HepG2 (cell line): ENCODE results near the gene MAP3K14. TPM values are rescaled to one million over a fixed set of nuclear protein-coding genes. Genes with fewer than 3 reads are reported as not detected.

Experiments
- CREM ChIP-seq, 2 experiments: sonication (generic) in 1 of 2; formaldehyde crosslinking in 1 of 2; IDR thresholded peaks; 2 replicates each; pipeline versions ENCODE4 v1.4.0 to v1.6.1; 2016 to 2020; ENCODE audit warnings: antibody characterized with exemption in 1 of 2, mild to moderate bottlenecking in 1 of 2, missing genetic modification reagents in 1 of 2
- CSRNP1 ChIP-seq: sonication (generic); formaldehyde crosslinking; IDR thresholded peaks from 2 replicates; pipeline ENCODE4 v1.8.1; 2023; ENCODE audit warnings: mild to moderate bottlenecking, missing genetic modification reagents
- ELF4 ChIP-seq: sonication (generic); formaldehyde crosslinking; IDR thresholded peaks from 2 replicates; pipeline ENCODE4 v1.5.0; 2020; ENCODE audit warnings: missing genetic modification reagents, mild to moderate bottlenecking, moderate library complexity, borderline replicate concordance
- IKZF4 ChIP-seq: sonication (generic); formaldehyde crosslinking; IDR thresholded peaks from 2 replicates; pipeline ENCODE4 v1.5.1; 2020; ENCODE audit warnings: borderline replicate concordance, mild to moderate bottlenecking, low read depth, missing genetic modification reagents; ENCODE audit errors: not compliant biosample characterization
- KDM5B ChIP-seq: sonication (generic); formaldehyde crosslinking; IDR thresholded peaks from 2 replicates; pipeline ENCODE4 v1.4.0; 2020; ENCODE audit warnings: missing genetic modification reagents, mild to moderate bottlenecking, borderline replicate concordance
- KMT2A ChIP-seq: sonication (generic); formaldehyde crosslinking; IDR thresholded peaks from 2 replicates; pipeline ENCODE4 v1.4.0; 2020; ENCODE audit warnings: missing genetic modification reagents
- NONO ChIP-seq, 2 experiments: fragments of 450-650 bp in 1 of 2; sonication (generic) in 1 of 2; formaldehyde crosslinking in 1 of 2; IDR thresholded peaks in 1 of 2; conservative IDR thresholded peaks in 1 of 2; 2 replicates each; pipeline versions ENCODE4 v1.6.1 to v1.8.0; 2017 to 2022; ENCODE audit warnings: mild to moderate bottlenecking in 1 of 2, missing genetic modification reagents in 1 of 2, moderate library complexity in 1 of 2
- NR2F6 ChIP-seq, 2 experiments: IDR thresholded peaks; 2 replicates each; pipeline ENCODE4 v1.6.1; 2016; ENCODE audit warnings: antibody characterized with exemption in 1 of 2, mild to moderate bottlenecking in 1 of 2
- POGZ ChIP-seq: sonication (generic); formaldehyde crosslinking; IDR thresholded peaks from 2 replicates; pipeline ENCODE4 v1.4.0; 2020; ENCODE audit warnings: mild to moderate bottlenecking, missing genetic modification reagents
- RXRA ChIP-seq: sonication (generic); formaldehyde crosslinking; IDR thresholded peaks from 2 replicates; pipeline ENCODE4 v1.5.1; 2020; ENCODE audit warnings: missing genetic modification reagents
- TBX2 ChIP-seq: sonication (generic); formaldehyde crosslinking; IDR thresholded peaks from 2 replicates; pipeline ENCODE4 v1.5.0; 2020; ENCODE audit warnings: missing genetic modification reagents, mild to moderate bottlenecking, borderline replicate concordance
- ZBTB26 ChIP-seq: IDR thresholded peaks from 2 replicates; pipeline ENCODE4 v1.6.1; 2016; ENCODE audit warnings: missing compliant biosample characterization, missing genetic modification reagents, borderline replicate concordance
- ZFP62 ChIP-seq: sonication (generic); formaldehyde crosslinking; IDR thresholded peaks from 2 replicates; pipeline ENCODE4 v1.4.0; 2020; ENCODE audit warnings: missing genetic modification reagents
- ZKSCAN8 ChIP-seq: IDR thresholded peaks from 2 replicates; pipeline ENCODE4 v1.6.1; 2016; ENCODE audit warnings: borderline replicate concordance, missing genetic modification reagents, missing compliant biosample characterization
- ZNF3 ChIP-seq: IDR thresholded peaks from 2 replicates; pipeline ENCODE4 v1.7.0; 2017; ENCODE audit warnings: inconsistent platforms
- ZNF317 ChIP-seq: sonication (generic); formaldehyde crosslinking; IDR thresholded peaks from 2 replicates; pipeline ENCODE4 v1.5.0; 2020; ENCODE audit warnings: mild to moderate bottlenecking, missing genetic modification reagents
- ZNF331 ChIP-seq: sonication (generic); formaldehyde crosslinking; IDR thresholded peaks from 2 replicates; pipeline ENCODE4 v1.4.0; 2020; ENCODE audit warnings: missing genetic modification reagents
- ZNF333 ChIP-seq: sonication (generic); formaldehyde crosslinking; IDR thresholded peaks from 2 replicates; pipeline ENCODE4 v1.4.0; 2020; ENCODE audit warnings: mild to moderate bottlenecking, missing genetic modification reagents, borderline replicate concordance
- ZNF335 ChIP-seq: sonication (generic); formaldehyde crosslinking; IDR thresholded peaks from 2 replicates; pipeline ENCODE4 v1.4.0; 2020; ENCODE audit warnings: missing genetic modification reagents
- ZNF547 ChIP-seq: sonication (generic); formaldehyde crosslinking; IDR thresholded peaks from 2 replicates; pipeline ENCODE4 v1.5.1; 2020; ENCODE audit warnings: mild to moderate bottlenecking, missing genetic modification reagents
- ZNF776 ChIP-seq: sonication (generic); formaldehyde crosslinking; IDR thresholded peaks from 2 replicates; pipeline ENCODE4 v1.4.0; 2020; ENCODE audit warnings: mild to moderate bottlenecking, missing genetic modification reagents
- ZNF878 ChIP-seq: sonication (generic); formaldehyde crosslinking; IDR thresholded peaks from 2 replicates; pipeline ENCODE4 v1.8.1; 2023; ENCODE audit warnings: mild to moderate bottlenecking, missing genetic modification reagents, moderate library complexity
- ZZZ3 ChIP-seq: sonication (generic); formaldehyde crosslinking; IDR thresholded peaks from 2 replicates; pipeline ENCODE4 v1.4.0; 2020; ENCODE audit warnings: missing genetic modification reagents, mild to moderate bottlenecking, borderline replicate concordance
- polyA plus RNA-seq, 8 experiments: library from polyadenylated mRNA; depleted of rRNA in 3 of 8; stranded (reverse) in 7 of 8; unstranded in 1 of 8; fragments of >200 nt; fragmentation: Illumina TruSeq in 4 of 8; extraction: Trizol in 4 of 8; gene quantifications; 2 replicates each; pipeline versions ENCODE4 v1.2.1 to v1.2.3, GENCODE V29; 2011 to 2016; ENCODE audit warnings: low read depth in 4 of 8, missing spikeins in 1 of 8, mixed read lengths in 1 of 8; ENCODE audit not compliant: insufficient read depth in 1 of 8
- total RNA-seq, 5 experiments: library from RNA; depleted of rRNA; stranded (reverse); fragments of >200 nt; fragmentation: Illumina TruSeq; extraction: Trizol; gene quantifications; 2 replicates each; pipeline ENCODE4 v1.2.3, GENCODE V29; 2016; ENCODE audit warnings: low read depth in 1 of 5
- TF ChIP-seq, protein P1 (sequence below): sonication (generic); formaldehyde crosslinking; IDR thresholded peaks from 2 replicates; pipeline ENCODE4 v1.4.0; 2020; ENCODE audit warnings: mild to moderate bottlenecking, missing genetic modification reagents
- TF ChIP-seq, protein P2 (sequence below): sonication (generic); formaldehyde crosslinking; IDR thresholded peaks from 2 replicates; pipeline ENCODE4 v1.4.0; 2020; ENCODE audit warnings: mild to moderate bottlenecking, missing genetic modification reagents

Gene MAP3K14
- total and polyA plus RNA-seq, 2 of the 13 experiments (the other 11 are each of a cell fraction or from before 2014, with no cell fraction given): 2.6 TPM

DNA sequence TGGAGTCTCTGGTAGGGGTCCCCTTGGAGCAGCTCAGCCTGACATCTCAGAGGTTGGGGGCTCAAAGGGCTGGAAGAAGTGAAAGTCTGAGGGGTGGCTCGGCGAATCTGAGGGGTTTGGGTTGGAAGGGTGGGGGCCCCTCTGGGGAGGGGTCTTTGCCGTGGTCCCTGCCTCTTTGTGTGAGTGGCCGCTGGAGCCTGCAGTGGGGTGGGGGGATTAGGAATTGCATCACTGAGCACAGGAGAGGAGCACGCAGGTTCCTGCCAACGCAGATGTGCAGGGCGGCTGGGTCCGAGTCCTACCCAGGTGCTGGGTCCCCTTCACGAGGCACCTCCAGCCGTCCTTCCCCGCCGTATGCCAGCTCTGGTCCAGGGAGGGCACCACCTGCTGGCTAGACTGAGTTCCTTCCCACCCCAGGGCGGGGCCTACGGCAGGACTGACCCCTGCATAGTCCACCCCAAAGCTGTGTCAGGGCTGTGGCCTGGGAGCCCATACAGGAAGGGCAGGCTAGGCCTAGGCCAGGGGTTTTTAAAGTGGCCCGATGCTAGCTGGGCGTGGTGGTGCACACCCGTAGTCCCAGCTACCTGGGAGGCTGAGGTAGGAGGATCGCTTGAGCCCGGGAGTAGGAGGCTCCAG lies 85.2 kb downstream of the MAP3K14 start (continued):
- 0 out of 2 replicates have a peak, but pooled peaks have one; percentile 62 for TF ChIP-seq ZNF333 (CRISPR knock-in tag)
- TF ChIP-seq KDM5B (CRISPR knock-in tag): peak; percentile 82
- TF ChIP-seq, protein P1, sequence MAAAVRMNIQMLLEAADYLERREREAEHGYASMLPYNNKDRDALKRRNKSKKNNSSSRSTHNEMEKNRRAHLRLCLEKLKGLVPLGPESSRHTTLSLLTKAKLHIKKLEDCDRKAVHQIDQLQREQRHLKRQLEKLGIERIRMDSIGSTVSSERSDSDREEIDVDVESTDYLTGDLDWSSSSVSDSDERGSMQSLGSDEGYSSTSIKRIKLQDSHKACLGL (CRISPR knock-in tag): peak; percentile 77; the same call in 1 of the 2 replicates
- TF ChIP-seq CREM (IDR thresholded peaks at IDR 0.05): no peak
- TF ChIP-seq CREM (CRISPR knock-in tag; IDR thresholded peaks at IDR 0.05): no peak
- 0 out of 2 replicates have a peak, but pooled peaks have one; percentile 58 for TF ChIP-seq CSRNP1 (CRISPR knock-in tag)
- no peak for TF ChIP-seq NONO (IDR thresholded peaks at IDR 0.05)
- TF ChIP-seq NONO (CRISPR knock-in tag; conservative IDR thresholded peaks at IDR 0.05): 0 out of 2 replicates have a peak, but pooled peaks have one; percentile 52
- TF ChIP-seq ZFP62 (CRISPR knock-in tag): 0 out of 2 replicates have a peak, but pooled peaks have one; percentile 36
- 0 out of 2 replicates have a peak, but pooled peaks have one; percentile 31 for TF ChIP-seq ZNF547
- TF ChIP-seq, protein P2, sequence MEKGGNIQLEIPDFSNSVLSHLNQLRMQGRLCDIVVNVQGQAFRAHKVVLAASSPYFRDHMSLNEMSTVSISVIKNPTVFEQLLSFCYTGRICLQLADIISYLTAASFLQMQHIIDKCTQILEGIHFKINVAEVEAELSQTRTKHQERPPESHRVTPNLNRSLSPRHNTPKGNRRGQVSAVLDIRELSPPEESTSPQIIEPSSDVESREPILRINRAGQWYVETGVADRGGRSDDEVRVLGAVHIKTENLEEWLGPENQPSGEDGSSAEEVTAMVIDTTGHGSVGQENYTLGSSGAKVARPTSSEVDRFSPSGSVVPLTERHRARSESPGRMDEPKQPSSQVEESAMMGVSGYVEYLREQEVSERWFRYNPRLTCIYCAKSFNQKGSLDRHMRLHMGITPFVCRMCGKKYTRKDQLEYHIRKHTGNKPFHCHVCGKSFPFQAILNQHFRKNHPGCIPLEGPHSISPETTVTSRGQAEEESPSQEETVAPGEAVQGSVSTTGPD (CRISPR knock-in tag): 0 out of 2 replicates have a peak, but pooled peaks have one; percentile 58
- no peak for TF ChIP-seq ZNF335
- TF ChIP-seq ZNF317 (CRISPR knock-in tag): peak; percentile 47; the same call in 1 of the 2 replicates
- TF ChIP-seq IKZF4 (CRISPR knock-in tag): peak; percentile 67
- 0 out of 2 replicates have a peak, but pooled peaks have one; percentile 25 for TF ChIP-seq ZNF878 (CRISPR knock-in tag)
- TF ChIP-seq ELF4 (CRISPR knock-in tag): no peak
- TF ChIP-seq ZNF331 (CRISPR knock-in tag): peak; percentile 23; the same call in 1 of the 2 replicates
- TF ChIP-seq ZNF776: peak; percentile 75
- TF ChIP-seq ZKSCAN8 (CRISPR knock-in tag): no peak
- no peak for TF ChIP-seq ZBTB26 (CRISPR knock-in tag)
- no peak; the same call in 1 of the 2 replicates for TF ChIP-seq RXRA
- 0 out of 2 replicates have a peak, but pooled peaks have one; percentile 29 for TF ChIP-seq TBX2 (CRISPR knock-in tag)
- TF ChIP-seq NR2F6 (IDR thresholded peaks at IDR 0.05): no peak
- TF ChIP-seq NR2F6 (CRISPR knock-in tag; IDR thresholded peaks at IDR 0.05): peak; percentile 51; the same call in 1 of the 2 replicates
- TF ChIP-seq POGZ (CRISPR knock-in tag): peak; percentile 46; the same call in 1 of the 2 replicates
- TF ChIP-seq ZZZ3 (CRISPR knock-in tag): no peak
- 0 out of 2 replicates have a peak, but pooled peaks have one; percentile 11 for TF ChIP-seq KMT2A
- TF ChIP-seq ZNF3 (CRISPR knock-in tag): no peak
